Hepatocyte (in vitro differentiated cells): ENCODE results near the gene MC5R.

Source experiments
- EZH2 ChIP-seq: fragments of 200-600 bp; sonication (generic); IDR thresholded peaks from 2 replicates; pipeline ENCODE4 v1.6.1; 2016; ENCODE audit warnings: antibody characterized with exemption, mild to moderate bottlenecking, borderline replicate concordance
- TF ChIP-seq, protein P1 (sequence below): fragments of 200-600 bp; sonication (generic); IDR thresholded peaks from 2 replicates; pipeline ENCODE4 v1.5.1; 2016; ENCODE audit warnings: antibody characterized with exemption, mild to moderate bottlenecking; ENCODE audit not compliant: poor library complexity

DNA sequence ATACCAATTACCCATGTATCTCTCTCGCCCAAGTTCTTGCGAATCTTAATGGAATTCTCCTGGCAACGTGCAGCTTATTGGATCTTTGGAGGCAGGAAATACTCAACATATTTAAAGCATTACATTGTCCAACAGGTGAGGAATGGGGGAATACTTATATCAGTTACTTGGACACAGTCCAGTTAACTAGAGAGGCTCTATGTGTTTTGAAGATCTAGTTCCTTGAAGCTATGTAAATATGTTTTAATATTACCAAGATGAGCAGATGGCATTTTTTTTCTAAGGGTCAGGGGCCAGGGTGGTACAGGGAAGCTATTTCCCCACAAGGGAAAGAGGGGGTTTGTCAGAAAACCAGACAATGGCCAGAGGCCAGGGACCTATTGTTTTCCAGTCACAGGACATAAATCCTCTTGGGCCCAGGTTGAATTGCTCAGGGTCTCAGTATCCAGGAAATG is 26.8 kb upstream of the MC5R start:
- no peak for TF ChIP-seq EZH2
- TF ChIP-seq, protein P1, sequence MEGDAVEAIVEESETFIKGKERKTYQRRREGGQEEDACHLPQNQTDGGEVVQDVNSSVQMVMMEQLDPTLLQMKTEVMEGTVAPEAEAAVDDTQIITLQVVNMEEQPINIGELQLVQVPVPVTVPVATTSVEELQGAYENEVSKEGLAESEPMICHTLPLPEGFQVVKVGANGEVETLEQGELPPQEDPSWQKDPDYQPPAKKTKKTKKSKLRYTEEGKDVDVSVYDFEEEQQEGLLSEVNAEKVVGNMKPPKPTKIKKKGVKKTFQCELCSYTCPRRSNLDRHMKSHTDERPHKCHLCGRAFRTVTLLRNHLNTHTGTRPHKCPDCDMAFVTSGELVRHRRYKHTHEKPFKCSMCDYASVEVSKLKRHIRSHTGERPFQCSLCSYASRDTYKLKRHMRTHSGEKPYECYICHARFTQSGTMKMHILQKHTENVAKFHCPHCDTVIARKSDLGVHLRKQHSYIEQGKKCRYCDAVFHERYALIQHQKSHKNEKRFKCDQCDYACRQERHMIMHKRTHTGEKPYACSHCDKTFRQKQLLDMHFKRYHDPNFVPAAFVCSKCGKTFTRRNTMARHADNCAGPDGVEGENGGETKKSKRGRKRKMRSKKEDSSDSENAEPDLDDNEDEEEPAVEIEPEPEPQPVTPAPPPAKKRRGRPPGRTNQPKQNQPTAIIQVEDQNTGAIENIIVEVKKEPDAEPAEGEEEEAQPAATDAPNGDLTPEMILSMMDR = no peak
